Measurements from ENCODE around the gene C16orf95. TPM values are rescaled to one million over a fixed set of nuclear protein-coding genes. Genes with fewer than 3 reads are reported as not detected.

C16orf95 gene
- total RNA-seq, 1 donor from 2014 or later: 6.8 TPM

DNA sequence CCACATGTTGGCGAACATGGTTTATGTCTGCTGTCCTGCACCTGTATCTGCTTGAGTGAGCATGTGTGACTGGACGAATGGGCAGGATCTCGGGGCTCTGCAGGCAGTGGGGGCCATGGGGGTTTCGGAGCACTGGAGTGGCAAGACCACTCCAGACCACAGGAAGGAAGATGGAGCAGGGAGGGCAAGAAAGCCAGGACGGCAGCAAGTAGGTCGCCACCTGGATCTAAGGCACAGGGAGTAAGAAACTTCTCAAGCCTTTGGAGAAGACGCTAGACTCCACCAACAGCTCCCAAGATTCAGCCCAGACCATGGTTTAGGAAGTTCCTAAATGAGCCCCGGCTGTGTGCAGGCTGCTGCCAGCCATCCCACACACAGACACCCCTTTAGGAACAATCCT is 32.8 kb upstream of the C16orf95 start:
- TF ChIP-seq, protein P1, sequence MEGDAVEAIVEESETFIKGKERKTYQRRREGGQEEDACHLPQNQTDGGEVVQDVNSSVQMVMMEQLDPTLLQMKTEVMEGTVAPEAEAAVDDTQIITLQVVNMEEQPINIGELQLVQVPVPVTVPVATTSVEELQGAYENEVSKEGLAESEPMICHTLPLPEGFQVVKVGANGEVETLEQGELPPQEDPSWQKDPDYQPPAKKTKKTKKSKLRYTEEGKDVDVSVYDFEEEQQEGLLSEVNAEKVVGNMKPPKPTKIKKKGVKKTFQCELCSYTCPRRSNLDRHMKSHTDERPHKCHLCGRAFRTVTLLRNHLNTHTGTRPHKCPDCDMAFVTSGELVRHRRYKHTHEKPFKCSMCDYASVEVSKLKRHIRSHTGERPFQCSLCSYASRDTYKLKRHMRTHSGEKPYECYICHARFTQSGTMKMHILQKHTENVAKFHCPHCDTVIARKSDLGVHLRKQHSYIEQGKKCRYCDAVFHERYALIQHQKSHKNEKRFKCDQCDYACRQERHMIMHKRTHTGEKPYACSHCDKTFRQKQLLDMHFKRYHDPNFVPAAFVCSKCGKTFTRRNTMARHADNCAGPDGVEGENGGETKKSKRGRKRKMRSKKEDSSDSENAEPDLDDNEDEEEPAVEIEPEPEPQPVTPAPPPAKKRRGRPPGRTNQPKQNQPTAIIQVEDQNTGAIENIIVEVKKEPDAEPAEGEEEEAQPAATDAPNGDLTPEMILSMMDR (conservative IDR thresholded peaks at IDR 0.05): no peak
- Mint-ChIP-seq H3K27ac (ENCODE audit: unreplicated experiment) (peak overlapping the region; percentile 46), H3K36me3 (ENCODE audit: low read depth) (no peaks in the 10 kb centered on the region), H3K27me3 (ENCODE audit: low read depth) (no peaks in the 10 kb centered on the region), H3K4me1 (peaks cover 7% of the 10 kb centered on the region), H3K4me3 (no peak overlapping the region), H3K9me3 (no peaks in the 10 kb centered on the region)
- no peak for DNase-seq (ENCODE audit: low read depth, low spot score)

DNA sequence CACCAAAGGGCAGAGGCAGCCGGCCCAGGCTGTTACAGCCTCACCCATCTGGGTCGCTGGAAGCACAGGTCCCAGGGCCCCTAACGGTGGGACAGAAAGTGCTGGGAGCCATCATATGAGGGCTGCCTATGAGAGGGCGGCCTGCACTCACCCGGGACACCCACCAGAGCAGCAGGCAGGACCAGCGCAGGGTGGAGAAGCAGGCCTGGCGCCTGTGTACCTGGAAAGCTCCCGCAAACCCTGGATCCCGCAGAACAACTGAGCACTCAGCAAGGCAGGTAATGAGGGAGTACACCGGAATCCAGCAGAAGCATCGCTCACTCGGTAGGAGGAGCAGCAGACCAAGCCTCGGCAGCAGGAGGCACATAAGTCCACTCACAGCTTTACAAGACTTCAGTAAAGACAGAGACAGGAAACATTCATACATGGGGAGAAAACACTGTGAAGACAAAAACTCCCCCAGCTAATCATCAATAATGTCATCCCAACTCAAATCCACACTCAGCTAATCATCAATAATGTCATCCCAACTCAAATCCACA is 31.5 kb upstream of the C16orf95 start:
- TF ChIP-seq, protein P1 (conservative IDR thresholded peaks at IDR 0.05): no peak
- H3K9me3 Mint-ChIP-seq: no peaks in the 10 kb centered on the region
- peaks cover 11% of the 10 kb centered on the region for H3K4me1 Mint-ChIP-seq

DNA sequence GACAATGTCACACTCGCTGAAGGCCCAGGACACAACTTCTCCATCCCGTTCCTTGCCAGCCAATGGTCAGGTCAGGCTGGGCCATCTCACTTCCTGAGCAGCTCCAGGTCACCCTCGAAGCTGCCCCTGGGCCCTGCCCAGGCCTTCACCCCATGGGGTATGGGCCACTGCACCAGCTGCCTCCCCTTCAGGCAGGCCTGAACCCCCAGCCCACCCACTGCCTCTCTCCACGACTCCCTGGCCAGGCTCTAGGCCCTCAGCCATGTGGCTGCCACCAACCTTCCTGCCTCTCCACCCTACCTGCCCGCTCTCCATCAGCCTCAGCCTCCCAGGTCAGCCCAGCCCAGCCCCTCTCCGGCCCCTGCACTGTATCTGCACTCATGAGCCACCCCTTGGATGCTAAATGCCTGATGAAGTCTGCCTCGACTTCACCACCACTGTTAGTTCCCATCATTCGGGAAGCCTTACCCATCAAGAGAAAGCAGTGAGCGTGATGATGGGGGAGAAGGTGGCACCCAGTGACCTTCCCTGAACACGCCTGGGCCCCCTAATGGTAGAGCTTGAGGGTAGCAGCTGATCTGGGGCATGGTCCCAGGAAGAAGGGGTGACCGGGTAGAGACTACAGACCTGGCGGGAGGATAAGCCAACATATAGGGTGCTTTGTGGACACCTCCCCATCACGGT is 30.9 kb upstream of the C16orf95 start:
- Mint-ChIP-seq H3K9me3 (no peaks in the 10 kb centered on the region), H3K36me3 (ENCODE audit: low read depth) (no peaks in the 10 kb centered on the region), H3K4me1 (peaks cover 14% of the 10 kb centered on the region), H3K27me3 (ENCODE audit: low read depth) (no peaks in the 10 kb centered on the region), H3K27ac (ENCODE audit: unreplicated experiment) (no peak overlapping the region), H3K4me3 (no peak overlapping the region)
- no peak for DNase-seq (ENCODE audit: low read depth, low spot score)
- TF ChIP-seq, protein P1 (conservative IDR thresholded peaks at IDR 0.05): no peak

More for the DNA sequence above, 31.5 kb upstream of the C16orf95 start:
- Mint-ChIP-seq H3K4me3 (no peak overlapping the region), H3K27me3 (ENCODE audit: low read depth) (no peaks in the 10 kb centered on the region), H3K36me3 (ENCODE audit: low read depth) (no peaks in the 10 kb centered on the region), H3K27ac (ENCODE audit: unreplicated experiment) (peak overlapping the region; percentile 67)
- no peak for DNase-seq (ENCODE audit: low read depth, low spot score)

DNA sequence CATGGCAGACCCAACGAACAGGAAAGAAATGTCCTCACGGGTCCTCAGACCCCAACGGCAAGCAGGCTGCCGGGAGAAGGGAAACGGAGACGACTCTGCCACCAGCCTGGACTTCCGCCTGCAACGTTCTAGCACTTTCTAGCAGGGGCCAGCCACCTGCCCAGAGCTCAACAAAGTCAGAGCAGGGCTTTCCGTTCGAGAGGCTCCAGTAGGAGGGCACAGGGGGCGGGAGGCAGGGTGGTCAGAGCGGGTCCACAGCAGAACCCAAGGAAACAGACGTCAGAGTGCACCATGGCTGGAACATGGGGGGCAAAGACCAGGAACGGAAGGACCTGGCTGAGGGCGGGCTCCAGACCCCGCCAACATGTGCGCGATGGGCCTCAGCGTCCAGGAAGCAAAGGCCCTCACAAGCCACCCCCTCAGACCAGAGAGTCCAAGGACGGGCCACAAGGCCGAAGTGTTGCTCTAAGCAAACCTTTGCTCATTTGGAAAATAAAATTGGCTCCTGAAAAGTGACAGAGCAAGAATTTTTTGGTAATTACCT is 29.4 kb upstream of the C16orf95 start:
- H3K4me3 Mint-ChIP-seq: no peak overlapping the region
- H3K36me3 Mint-ChIP-seq (ENCODE audit: low read depth): no peaks in the 10 kb centered on the region
- no peak for DNase-seq (ENCODE audit: low read depth, low spot score)
- no peaks in the 10 kb centered on the region for H3K9me3 Mint-ChIP-seq
- H3K4me1 Mint-ChIP-seq: peaks cover 16% of the 10 kb centered on the region
- no peaks in the 10 kb centered on the region for H3K27me3 Mint-ChIP-seq (ENCODE audit: low read depth)
- TF ChIP-seq, protein P1 (conservative IDR thresholded peaks at IDR 0.05): no peak
- no peak overlapping the region for H3K27ac Mint-ChIP-seq (ENCODE audit: unreplicated experiment)

DNA sequence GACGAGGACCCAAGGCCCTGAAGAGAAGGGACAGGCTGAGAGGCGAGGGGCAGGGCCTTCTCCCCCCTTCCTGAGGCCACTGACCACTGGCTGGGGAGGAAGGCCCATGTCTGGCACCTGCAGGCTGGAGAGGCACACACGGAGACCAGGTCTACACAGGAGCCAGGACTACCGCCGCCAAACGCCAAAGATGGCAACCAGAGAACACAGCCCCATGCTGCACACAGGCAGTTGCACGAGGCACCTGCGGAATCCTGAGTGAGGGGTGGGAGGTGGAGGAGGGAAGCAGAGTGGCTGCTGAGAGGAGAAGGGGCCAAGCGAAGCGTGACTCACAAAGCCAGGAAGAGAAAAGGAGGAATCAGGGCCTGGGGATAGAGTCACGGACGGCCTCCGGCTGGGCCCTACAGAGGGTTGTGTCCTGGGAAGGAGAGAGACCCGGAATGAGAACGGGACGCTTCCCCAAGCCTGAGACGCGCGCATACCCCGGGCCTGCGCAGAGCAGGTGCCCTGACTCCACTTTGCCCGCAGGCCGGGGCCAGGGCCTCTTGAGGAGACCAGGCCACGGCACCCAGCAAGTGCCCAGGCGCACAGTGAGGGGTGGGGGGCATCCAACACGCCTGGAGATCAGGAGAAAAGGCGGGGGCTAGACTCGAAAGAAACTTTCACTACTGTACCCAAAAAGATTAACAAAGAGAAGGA is 28.7 kb upstream of the C16orf95 start:
- peaks cover 16% of the 10 kb centered on the region for H3K4me1 Mint-ChIP-seq
- TF ChIP-seq, protein P1 (conservative IDR thresholded peaks at IDR 0.05): no peak
- no peaks in the 10 kb centered on the region for H3K9me3 Mint-ChIP-seq
- DNase-seq (ENCODE audit: low read depth, low spot score): no peak
- no peak overlapping the region for H3K4me3 Mint-ChIP-seq
- H3K36me3 Mint-ChIP-seq (ENCODE audit: low read depth): no peaks in the 10 kb centered on the region
- peak overlapping the region; percentile 54 for H3K27ac Mint-ChIP-seq (ENCODE audit: unreplicated experiment)
- H3K27me3 Mint-ChIP-seq (ENCODE audit: low read depth): no peaks in the 10 kb centered on the region
